Large intestine (tissue), 3 donors: ENCODE measurements around the gene PRPSAP1. TPM values are rescaled to one million over a fixed set of nuclear protein-coding genes. Genes with fewer than 3 reads are reported as not detected.

ENCODE experiments used
- DNase-seq, 2 donors: peaks; one replicate each; pipeline versions ENCODE4 v3.0.0 to v3.0.0-alpha.2; 2013
- H3K27ac ChIP-seq: one replicate; pipeline ENCODE4 v1.5.1; 2013; ENCODE audit warnings: low read length
- H3K27me3 ChIP-seq: 2 replicates; pipeline ENCODE4 v1.6.1; 2013; ENCODE audit warnings: low read length; ENCODE audit not compliant: control insufficient read depth, insufficient read depth
- H3K36me3 ChIP-seq: 2 replicates; pipeline ENCODE4 v1.6.1; 2013; ENCODE audit warnings: low read length; ENCODE audit not compliant: control insufficient read depth, insufficient read depth
- H3K4me1 ChIP-seq: one replicate; pipeline ENCODE4 v1.6.1; 2013; ENCODE audit warnings: low read length; ENCODE audit not compliant: control insufficient read depth, insufficient read depth
- H3K4me3 ChIP-seq: one replicate; pipeline ENCODE4 v1.5.1; 2013; ENCODE audit warnings: low read length
- H3K9me3 ChIP-seq: one replicate; pipeline ENCODE4 v1.6.1; 2013; ENCODE audit warnings: mild to moderate bottlenecking, low read depth, low read length, moderate library complexity; ENCODE audit not compliant: control insufficient read depth
- WGBS: methylation state at CpG from one replicate; pipeline ENCODE4 v1.1.5; 2013; ENCODE audit warnings: low lambda C conversion rate; ENCODE audit not compliant: insufficient coverage; 5-methylcytosine and 5-hydroxymethylcytosine counted together
- polyA plus RNA-seq: library from polyadenylated mRNA; unstranded; fragments of 120-200 nt; gene quantifications from one replicate; pipeline ENCODE4 v1.2.1, GENCODE V29; 2013

The PRPSAP1 gene
- polyA plus RNA-seq, 1 donor: 54.8 TPM

DNA sequence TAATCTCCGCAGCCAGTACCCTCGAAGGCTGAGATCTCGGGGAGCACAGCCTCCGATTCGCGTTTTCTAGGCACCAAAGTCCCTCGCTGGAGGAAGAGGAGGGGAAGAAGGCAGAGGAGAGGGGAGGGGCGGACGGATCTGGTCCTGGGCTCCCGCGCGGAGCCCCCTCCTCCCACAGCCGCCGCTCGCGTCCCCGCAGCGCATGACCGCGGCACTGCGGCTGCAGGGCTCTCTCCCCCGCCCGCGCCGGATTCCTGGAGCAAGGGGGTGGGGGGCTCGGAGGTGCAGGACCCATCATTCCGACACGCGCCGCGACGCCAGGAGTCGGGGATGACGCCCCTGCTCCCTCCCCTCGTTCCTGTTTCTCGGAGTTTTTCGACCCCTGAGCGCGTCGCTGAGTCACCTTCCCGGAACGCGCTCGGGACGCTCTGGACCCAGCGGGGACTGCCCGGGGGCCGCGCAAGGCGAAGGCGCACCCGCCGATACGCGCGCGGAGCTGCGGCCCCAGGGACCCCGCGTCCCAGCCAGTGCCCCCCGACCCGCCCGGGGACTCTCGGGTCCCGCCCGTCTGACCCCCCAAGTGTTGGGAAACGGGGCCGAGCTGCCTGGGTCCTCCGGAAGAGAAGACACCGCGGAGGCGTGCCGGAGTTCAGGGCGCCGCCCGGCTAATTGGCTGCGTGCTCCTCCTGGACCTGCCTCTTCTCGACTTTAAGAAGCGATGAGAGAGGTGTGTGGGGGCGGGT, 29.3 kb upstream of the PRPSAP1 start:
- Histone ChIP-seq H3K4me1 (peaks cover 26% of the 10 kb centered on the region), H3K27me3 (peaks cover 44% of the 10 kb centered on the region), H3K9me3 (peaks cover 10% of the 10 kb centered on the region), H3K36me3 (peaks cover under 1% of the 10 kb centered on the region), H3K27ac (no peak overlapping the region), H3K4me3 (peak overlapping the region; percentile 49)
- WGBS: no CpG with 5 or more reads among the region's 80 CpGs
- peak in 1 of 2 donors; percentile 76 for DNase-seq

GRCh38 chr17:76382351-76382802, 28.7 kb upstream of the PRPSAP1 start:
- WGBS: 0% methylated on average over 2 of the region's 21 CpGs
- Histone ChIP-seq H3K27ac (no peak overlapping the region), H3K9me3 (peaks cover 10% of the 10 kb centered on the region), H3K4me1 (peaks cover 26% of the 10 kb centered on the region), H3K36me3 (no peaks in the 10 kb centered on the region), H3K4me3 (peak overlapping the region; percentile 49), H3K27me3 (peaks cover 44% of the 10 kb centered on the region)
- peak in 1 of 2 donors; percentile 41 for DNase-seq

DNA sequence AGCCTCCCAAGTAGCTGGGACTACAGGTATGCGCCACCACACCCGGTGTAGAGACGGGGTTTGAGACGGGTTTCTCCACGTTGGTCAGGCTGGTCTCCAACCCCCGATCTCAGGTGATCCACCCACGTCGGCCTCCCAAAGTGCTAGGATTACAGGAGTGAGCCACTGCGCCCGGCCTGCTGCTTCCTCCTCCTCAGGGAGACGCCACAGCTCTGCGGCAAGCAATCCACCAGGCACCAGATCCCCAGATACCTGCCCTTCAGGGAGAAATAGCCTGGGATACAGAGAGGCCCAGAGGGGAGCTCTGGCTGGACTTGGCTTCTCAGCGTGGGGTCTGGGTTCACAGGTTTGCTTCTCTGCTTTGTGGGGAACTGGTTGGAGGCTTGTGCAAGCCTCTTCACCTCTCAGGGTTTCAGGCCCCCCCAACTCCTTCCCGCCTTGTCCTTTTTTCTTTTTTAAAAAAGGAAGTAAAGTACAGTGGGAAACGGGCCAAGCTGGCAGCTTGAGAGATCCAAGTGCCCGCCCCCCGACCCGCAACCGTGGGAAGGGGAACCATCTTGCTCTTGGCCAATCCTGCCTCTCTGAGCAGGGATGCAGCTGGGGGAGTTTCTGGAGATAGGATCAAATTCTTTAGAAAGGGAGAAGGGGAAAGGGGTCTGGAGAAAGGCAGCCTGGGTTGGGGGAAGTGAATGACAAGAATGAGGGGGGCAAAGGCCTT, 28.1 kb upstream of the PRPSAP1 start:
- peaks cover 10% of the 10 kb centered on the region for H3K9me3 ChIP-seq
- H3K36me3 ChIP-seq: no peaks in the 10 kb centered on the region
- no CpG with 5 or more reads among the region's 19 CpGs for WGBS
- H3K27ac ChIP-seq: no peak overlapping the region
- peaks cover 26% of the 10 kb centered on the region for H3K4me1 ChIP-seq
- H3K27me3 ChIP-seq: peaks cover 44% of the 10 kb centered on the region
- no peak for DNase-seq
- no peak overlapping the region for H3K4me3 ChIP-seq

- Histone ChIP-seq H3K9me3 (peaks cover 4% of the 10 kb centered on the region), H3K36me3 (no peaks in the 10 kb centered on the region), H3K27ac (no peak overlapping the region), H3K4me1 (peaks cover 18% of the 10 kb centered on the region), H3K4me3 (no peak overlapping the region), H3K27me3 (peaks cover 27% of the 10 kb centered on the region)
- WGBS: 100% methylated on average over 1 of the region's 21 CpGs
- DNase-seq: no peak
Observed at GRCh38 chr17:76379646-76380376, 26.1 kb upstream of the PRPSAP1 start.

DNA sequence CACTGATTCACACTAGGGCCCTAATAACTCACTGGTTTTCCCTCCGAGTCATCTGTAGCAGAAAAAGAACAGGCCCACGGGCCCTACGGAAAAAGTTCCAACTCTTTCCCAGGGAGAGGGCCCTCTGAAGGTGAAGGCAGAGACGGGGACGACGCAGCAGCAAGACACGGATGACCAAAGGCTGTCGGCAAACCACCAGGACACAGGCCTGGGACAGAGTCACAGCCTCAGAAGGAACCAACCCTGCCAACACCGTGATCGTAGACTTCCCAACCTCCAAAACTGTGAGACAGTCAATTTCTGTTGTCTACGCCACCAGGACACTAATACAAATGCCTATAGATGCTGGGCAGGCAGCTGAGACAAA, 25.5 kb upstream of the PRPSAP1 start:
- Histone ChIP-seq H3K27ac (no peak overlapping the region), H3K27me3 (peaks cover 23% of the 10 kb centered on the region), H3K4me3 (no peak overlapping the region), H3K36me3 (no peaks in the 10 kb centered on the region), H3K9me3 (peaks cover 4% of the 10 kb centered on the region), H3K4me1 (peaks cover 18% of the 10 kb centered on the region)
- no peak for DNase-seq
- 100% methylated on average over 1 of the region's 11 CpGs for WGBS

GRCh38 chr17:76378548-76379274, 25.0 kb upstream of the PRPSAP1 start:
- peaks cover 1% of the 10 kb centered on the region for H3K9me3 ChIP-seq
- H3K27me3 ChIP-seq: peaks cover 20% of the 10 kb centered on the region
- no peaks in the 10 kb centered on the region for H3K36me3 ChIP-seq
- no peak for DNase-seq
- H3K4me1 ChIP-seq: peaks cover 16% of the 10 kb centered on the region
- WGBS: no CpG with 5 or more reads among the region's 5 CpGs
- no peak overlapping the region for H3K27ac ChIP-seq
- H3K4me3 ChIP-seq: no peak overlapping the region

GRCh38 chr17:76376318-76377133, 22.8 kb upstream of the PRPSAP1 start:
- H3K27me3 ChIP-seq: no peaks in the 10 kb centered on the region
- no peaks in the 10 kb centered on the region for H3K9me3 ChIP-seq
- H3K4me3 ChIP-seq: no peak overlapping the region
- peak in 1 of 2 donors; percentile 40 for DNase-seq
- WGBS: 60% methylated on average over 1 of the region's 8 CpGs
- peaks cover 4% of the 10 kb centered on the region for H3K4me1 ChIP-seq
- no peaks in the 10 kb centered on the region for H3K36me3 ChIP-seq
- H3K27ac ChIP-seq: no peak overlapping the region

DNA sequence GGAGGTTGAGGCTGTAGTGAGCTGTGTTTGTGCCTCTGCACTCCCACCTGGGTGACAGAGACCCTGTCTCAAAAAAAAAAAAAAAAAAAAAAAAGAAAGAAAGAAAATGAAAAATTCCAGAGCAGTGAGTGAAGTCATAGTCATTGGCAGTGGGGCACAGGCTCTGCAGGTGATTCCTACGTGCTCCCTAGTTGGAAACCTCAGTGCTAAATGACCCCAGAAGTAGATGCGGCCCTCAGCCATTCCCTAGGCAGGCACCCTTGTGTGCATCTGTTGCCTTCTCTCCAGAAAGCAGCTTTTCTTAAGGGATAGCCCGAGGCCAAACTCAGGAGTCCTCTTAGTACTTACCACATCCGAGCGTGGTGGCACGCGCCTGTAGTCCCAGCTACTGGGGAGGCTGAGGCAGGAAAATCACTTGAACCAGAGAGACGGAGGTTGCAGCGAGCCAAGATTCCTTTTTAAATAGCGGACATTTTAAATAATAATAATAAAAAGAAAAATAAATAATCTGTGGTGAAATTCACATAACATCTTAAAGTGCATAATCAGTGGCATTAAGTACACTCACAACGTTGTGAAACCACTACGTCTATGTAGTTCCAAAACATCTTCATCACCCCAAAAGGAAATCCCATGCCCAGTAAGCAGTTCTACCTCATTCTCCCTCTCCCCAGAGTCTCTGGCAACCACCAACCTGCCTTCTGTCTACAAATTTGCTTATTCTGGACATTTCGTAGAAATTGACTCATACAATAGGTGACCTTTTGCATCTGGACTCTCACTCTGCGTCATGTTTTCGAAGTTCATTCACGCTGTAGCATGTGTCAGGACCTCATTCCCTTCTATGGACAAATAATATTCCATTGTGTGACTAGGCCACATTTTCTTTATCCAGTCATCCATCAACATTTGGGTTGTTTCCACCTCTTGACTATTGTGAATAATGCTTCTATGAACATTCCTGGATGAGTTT, 18.2 kb upstream of the PRPSAP1 start:
- no peak for DNase-seq
- no peaks in the 10 kb centered on the region for H3K36me3 ChIP-seq
- no peaks in the 10 kb centered on the region for H3K27me3 ChIP-seq
- no peak overlapping the region for H3K4me3 ChIP-seq
- whole genome bisulfite sequencing: 97% methylated on average over 10 of the region's 16 CpGs
- peaks cover 17% of the 10 kb centered on the region for H3K9me3 ChIP-seq
- H3K4me1 ChIP-seq: peaks cover 11% of the 10 kb centered on the region
- no peak overlapping the region for H3K27ac ChIP-seq
